Mesenteric fat pad (tissue), 1 donor: ENCODE measurements around the gene ZSCAN16. TPM values are rescaled to one million over a fixed set of nuclear protein-coding genes. Genes with fewer than 3 reads are reported as not detected.

Experiments used
- DNase-seq: peaks from one replicate; pipeline ENCODE4 v3.0.0-alpha.2; 2020; ENCODE audit warnings: low spot score
- total RNA-seq: library from RNA; stranded (reverse); fragmentation: NEBNext Ultra II Directional; extraction: Animal tissue kit (Norgen Biotek cat#: 25700); gene quantifications from one replicate; pipeline ENCODE4 v1.2.1, GENCODE V29; 2021
- donor health status: DM: yes; HTN: yes; CAD: no.

ZSCAN16 gene
- total RNA-seq, 1 donor from 2014 or later: 3.4 TPM

DNA sequence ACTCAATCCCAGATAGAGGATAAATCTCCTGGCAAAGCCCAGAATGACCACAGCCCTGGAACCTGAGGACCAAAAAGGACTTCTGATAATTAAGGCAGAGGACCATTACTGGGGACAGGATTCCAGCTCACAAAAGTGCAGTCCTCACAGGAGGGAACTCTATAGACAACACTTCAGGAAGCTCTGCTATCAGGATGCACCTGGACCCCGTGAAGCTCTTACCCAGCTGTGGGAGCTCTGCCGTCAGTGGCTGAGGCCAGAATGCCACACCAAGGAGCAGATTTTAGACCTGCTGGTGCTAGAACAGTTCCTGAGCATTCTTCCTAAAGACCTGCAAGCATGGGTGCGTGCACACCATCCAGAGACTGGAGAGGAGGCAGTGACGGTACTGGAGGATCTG is 992 bp downstream of the ZSCAN16 start:
- DNase-seq: no peak

GRCh38 chr6:28134015-28134414 is 9.6 kb downstream of the ZSCAN16 start:
- DNase-seq: no peak

DNA sequence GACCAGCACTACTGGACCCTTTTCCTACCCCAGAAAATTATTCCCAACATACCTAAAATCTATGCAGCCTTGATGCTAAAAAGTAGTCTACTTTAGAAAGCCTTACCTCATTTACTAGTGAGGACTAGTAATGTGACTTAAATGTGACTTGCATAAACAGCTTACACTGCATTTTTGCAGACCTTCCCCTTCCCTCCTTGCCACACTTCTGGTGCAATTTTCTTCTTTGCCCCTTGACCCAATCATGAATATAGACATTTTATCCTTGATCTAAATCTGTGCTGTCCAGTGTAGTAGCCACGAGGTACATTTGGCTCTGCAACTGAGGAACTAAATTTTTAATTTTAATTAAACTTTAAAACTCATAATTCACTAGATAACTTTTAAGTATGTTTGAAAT is 10.3 kb downstream of the ZSCAN16 start:
- no peak for DNase-seq

GRCh38 chr6:28135393-28135792 is 11.0 kb downstream of the ZSCAN16 start:
- DNase-seq: no peak

- peak; percentile 96 for DNase-seq
These were observed 12.4 kb downstream of the ZSCAN16 start for GRCh38 chr6:28136585-28137504.

DNA sequence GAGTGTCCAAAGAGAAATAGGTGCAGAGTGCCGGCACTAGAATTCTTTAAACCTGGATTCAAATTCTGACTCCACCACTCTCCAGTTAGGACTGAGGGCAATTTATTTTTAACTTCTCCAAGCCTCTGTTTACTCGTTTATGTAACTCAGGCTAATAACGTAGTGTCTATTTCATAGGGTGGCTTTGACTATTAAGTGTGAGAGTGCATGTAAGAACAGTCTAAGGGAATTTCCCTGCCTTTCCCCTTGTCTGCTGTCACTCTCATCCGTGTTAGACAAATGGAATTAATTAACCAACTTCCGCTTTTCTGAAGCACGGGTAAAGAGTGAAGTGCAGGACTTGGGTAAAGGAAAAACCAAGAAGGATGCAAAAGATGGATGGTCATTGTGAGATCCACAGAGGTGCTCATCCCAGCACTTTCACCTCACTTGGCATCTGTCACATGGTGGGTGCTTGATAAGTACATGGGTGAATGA is 13.1 kb downstream of the ZSCAN16 start:
- DNase-seq: no peak

DNA sequence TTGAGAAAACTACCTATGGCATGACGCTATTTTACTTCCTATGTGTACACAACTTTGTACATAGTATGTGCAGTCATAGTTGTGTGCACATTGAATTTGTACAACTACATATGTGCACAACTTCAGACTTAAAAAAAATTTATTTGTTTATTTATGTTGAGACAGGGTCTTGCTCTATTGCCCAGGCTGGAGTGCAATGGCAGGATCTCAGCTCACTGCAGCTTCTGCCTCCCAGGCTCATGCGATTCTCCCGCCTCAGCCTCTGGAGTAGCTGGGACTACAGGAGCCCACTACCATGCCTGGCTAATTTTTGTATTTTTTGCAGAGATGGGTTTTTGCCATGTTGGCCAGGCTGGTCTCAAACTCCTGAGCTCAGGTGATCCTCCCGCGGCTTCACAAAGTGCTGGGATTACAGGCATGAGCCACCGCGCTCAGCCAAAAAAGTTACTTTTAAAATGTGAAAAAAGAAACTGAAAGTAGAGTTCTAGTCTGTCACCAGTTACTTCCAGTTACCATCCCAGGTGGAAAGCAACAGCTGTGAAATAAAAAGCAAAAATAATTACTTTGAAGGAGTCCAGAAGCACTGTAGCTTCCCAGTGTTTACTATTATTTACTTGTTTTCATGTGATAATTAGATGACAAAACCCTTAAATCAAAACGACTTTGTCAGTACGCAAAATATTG is 15.6 kb downstream of the ZSCAN16 start:
- DNase-seq: no peak

- DNase-seq: no peak
These were observed 16.2 kb downstream of the ZSCAN16 start for GRCh38 chr6:28140616-28141015.

DNA sequence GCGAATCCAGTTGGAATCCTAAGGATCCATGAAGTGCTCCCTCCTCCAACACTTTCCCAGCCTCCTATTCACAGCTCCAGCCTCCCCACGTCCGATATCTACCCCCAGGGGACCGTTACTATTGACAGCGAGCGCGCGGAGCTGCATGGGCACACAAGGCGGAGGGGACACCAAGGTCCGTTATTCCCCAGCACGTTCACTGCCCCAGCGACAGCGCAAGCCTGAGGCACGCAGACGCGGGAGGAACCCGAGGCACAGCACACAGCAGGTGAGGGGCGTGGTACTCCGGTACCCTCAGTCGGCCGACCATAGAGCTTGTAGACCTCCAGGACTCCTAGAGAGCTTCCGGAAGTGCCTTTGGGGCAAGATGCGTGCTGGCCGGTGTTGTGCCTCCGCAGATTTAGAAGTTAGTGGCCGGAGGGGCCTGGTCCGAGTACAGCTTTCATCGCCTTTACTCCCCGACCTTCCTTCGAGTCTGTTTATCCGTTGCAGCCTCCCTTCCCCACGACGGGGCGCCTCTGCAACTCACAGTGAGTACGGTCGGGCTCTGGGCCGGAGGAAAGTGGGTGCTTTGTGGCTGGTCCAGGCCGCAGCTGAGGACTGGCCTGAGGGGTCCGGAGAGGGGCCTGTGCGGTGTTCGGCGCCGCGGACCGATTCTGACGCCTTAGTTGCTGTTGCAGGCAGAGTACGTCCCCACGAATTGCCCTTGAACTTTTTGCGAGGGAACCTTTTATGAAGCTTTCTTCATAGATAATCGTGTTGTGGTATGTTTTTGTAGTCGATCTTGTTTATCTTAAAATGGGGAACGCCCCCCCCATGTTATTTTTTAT is 17.3 kb downstream of the ZSCAN16 start, which contains the start of gene ZKSCAN8:
TSS of gene ZKSCAN8 (plus strand) at position 384 of the 830 bp plus-strand sequence. CDS start 6,525 bp downstream, outside the sequence.
- DNase-seq: peak; percentile 90

DNA sequence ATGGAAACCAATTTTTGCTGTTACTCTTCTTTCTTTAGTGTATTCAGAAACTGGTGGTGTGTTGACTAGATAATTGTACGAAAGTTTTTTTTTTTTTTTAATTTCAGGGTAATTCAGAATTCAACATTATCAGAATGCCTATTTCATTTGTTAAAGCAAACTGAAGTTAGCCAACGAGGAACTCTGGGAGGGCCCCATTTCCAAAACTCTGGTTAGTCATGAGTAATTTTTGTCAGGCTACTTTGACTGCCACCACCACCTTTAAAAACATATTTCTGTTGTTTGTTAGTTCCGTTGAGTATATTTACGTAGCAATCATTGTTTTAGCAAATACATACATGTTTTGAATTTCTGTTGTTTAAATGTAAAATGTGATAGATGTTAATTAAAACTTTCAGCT is 18.0 kb downstream of the ZSCAN16 start:
- DNase-seq: no peak

DNA sequence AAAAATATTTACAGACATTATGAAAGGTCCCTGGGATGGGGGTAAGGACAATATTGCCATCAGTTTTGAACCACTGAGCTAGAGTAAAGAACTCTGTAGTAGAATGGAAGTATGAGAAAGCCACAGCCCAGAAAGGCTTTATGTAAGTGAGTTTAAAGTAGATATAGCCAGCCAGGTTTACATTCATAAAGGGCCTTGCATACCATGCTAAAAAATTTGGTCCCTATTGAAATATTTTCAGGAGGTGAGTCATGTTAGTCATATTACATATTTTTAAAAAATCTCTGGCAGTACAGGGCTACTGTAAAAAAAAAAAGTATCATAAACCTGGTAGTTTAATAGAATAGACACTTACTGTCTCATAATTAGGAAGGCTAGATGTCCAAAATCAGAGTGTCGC is 20.8 kb downstream of the ZSCAN16 start:
- DNase-seq: no peak

- DNase-seq: no peak
These were observed 28.1 kb downstream of the ZSCAN16 start for GRCh38 chr6:28152531-28152930.

DNA sequence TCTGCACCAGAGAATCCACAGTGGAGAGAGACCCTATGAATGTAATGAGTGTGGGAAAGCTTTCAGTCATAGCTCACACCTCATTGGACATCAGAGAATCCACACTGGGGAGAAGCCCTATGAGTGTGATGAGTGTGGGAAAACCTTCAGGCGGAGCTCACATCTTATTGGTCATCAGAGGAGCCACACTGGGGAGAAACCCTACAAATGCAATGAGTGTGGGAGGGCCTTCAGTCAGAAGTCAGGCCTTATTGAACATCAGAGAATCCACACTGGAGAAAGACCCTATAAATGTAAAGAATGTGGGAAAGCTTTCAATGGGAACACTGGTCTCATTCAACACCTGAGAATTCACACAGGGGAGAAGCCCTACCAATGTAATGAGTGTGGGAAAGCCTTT is 29.1 kb downstream of the ZSCAN16 start:
- no peak for DNase-seq

DNA sequence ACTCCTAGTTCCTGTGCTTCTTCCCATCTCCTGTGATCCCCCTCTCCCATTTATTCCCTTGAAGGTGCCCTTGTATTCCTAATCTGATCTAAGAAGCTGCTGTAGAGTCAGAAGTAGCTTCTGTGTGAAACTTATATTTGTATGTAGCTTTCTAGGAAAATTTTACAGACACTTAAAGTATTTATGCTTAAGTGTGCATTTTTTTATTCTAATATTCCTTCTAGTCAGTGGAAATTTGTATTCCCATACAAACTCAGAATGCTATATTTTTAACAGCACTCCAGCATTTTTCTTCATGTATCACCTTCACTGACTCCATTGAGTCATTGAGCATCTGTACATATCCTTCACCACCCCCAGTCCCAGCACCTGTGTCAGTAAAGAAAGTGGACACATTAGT is 29.9 kb downstream of the ZSCAN16 start:
- no peak for DNase-seq

DNA sequence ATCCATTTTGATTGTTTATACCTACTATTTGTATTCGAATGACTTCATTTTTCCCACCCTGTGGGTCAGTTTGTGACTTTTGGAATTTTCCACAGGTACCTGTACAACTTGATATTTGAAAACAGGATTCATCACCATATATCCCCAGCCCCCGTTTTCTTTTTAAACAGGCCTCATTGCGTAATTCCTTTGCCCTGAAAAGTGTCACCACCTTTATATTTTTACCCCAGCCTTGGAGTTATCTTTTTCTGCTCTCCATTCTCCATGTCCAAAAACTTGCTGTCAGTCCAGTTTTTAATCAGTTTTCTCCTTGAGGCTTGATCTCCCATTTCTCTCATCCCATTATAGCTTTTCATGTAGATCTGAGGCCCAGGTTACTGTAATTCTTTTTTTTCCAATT is 33.9 kb downstream of the ZSCAN16 start:
- no peak for DNase-seq

GRCh38 chr6:28159029-28159607 is 34.7 kb downstream of the ZSCAN16 start:
- DNase-seq: no peak

DNA sequence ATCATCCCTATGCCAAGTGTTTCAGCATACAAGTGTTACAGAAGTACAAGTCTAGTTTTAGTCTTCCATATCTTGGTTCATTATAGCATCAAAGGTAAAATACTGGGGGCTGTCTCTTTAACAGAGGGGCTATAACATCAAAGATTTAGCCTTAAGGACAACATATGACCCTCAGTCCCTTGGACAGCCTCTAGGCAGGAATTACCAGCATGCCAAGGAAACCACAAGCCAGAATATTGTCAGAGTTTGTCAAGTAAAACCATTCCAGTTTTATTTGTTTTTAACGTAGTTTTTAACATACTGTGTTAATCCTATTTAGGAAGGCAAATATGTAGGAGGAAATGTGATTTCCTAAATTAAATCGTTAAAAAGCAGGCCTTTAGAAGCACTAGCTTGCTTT is 35.8 kb downstream of the ZSCAN16 start:
- no peak for DNase-seq

GRCh38 chr6:28161410-28162079 is 37.1 kb downstream of the ZSCAN16 start:
- no peak for DNase-seq

DNA sequence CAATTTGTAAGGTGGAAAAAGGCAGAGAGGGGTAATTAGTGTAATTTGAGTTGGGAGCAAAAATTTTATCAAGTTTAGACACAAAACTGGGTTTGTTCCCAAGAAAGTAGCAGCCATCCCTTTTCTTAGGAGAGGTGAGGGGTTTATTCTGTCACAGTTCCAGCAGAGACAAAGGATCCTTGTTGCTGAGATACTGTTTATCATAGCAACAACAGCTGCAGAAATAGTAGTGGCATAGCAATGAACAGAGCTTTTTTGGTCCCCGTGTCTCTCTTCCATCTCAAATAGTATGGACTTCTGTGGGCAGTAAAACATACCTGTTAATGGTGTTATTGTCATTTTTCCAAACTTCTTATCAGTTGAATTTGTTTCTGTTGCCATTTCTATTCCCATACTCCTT is 41.2 kb downstream of the ZSCAN16 start:
- DNase-seq: no peak

DNA sequence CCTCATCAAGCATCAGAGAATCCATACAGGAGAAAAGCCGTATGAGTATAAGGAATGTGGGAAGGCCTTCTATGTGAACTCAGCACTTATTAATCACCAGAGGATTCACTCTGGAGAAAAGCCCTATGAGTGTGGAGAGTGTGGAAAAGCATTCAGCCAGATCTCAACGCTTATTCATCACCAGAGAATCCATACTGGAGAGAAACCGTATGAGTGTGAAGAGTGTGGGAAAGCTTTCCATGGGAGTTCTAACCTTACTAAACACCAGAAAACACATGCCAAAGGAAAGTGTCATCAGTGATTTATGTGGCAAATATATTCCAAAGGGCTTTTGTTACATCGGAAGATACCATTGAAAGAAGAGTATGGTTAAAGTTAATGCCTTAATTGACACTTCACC is 42.7 kb downstream of the ZSCAN16 start:
- DNase-seq: no peak
